Measurements from ENCODE around the gene MIA.
"Not testable (repeated sequence)": the region's sequence is repeated elsewhere in the genome, so short reads cannot be mapped to it uniquely, and the experiment has no call there.

Gene MIA

DNA sequence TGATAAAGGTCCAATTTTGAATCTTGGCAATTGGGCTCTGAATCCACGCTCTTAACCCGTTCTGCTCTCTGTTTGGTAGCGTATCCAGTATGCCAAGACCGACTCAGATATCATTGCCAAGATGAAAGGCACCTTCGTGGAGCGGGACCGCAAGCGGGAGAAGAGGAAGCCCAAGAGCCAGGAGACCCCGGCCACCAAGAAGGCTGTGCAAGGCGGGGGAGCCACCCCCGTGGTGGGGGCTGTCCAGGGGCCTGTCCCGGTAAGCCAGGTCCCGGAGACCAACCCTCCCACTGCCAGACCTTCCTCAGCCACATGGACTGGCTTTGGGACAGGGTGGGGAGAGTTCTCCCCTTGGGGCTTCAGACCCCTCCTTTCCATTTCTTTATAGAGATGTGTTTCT is 16.0 kb upstream of the MIA start:
- DNase-seq = no peak
- Mint-ChIP-seq H3K36me3 (ENCODE audit: low read depth) (peaks cover 85% of the 10 kb centered on the region), H3K9me3 (no peaks in the 10 kb centered on the region), H3K27me3 (no peaks in the 10 kb centered on the region), H3K27ac (no peak overlapping the region), H3K4me3 (no peak overlapping the region), H3K4me1 (peaks cover 85% of the 10 kb centered on the region)
- ATAC-seq = no peak

DNA sequence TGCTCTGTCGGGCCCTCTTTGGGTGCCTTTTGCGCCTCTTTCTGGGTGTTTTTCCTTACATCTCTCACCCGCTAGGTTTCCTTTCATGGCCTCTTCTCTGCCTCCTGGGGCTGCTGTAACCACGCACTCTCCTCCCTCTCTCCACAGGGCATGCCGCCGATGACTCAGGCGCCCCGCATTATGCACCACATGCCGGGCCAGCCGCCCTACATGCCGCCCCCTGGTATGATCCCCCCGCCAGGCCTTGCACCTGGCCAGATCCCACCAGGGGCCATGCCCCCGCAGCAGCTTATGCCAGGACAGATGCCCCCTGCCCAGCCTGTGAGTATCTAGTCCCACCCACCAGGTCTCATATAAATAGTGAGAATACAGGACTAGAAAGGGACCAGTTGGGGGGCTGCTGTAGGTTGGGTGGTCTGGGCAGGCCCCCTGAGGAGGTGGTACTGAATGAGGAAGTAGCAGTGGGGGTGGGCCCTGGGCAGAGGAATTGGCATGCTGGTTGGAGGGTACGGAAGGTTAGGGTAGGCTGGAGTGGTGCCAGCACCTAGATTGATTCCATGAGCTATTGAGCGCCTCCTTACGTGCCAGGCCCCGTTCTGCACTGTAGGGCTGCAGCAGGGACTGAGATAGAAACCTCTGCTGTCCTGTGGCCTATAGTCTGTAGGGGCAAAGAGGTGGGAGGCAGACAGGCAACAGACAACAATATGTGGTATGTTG is 12.4 kb upstream of the MIA start:
- Mint-ChIP-seq H3K27ac (peak overlapping the region; percentile 90), H3K27me3 (no peaks in the 10 kb centered on the region), H3K4me3 (peak overlapping the region; percentile 59), H3K4me1 (peaks cover 72% of the 10 kb centered on the region), H3K36me3 (ENCODE audit: low read depth) (peaks cover 78% of the 10 kb centered on the region), H3K9me3 (no peaks in the 10 kb centered on the region)
- DNase-seq (peak; percentile 51), ATAC-seq (peak; percentile 66)

DNA sequence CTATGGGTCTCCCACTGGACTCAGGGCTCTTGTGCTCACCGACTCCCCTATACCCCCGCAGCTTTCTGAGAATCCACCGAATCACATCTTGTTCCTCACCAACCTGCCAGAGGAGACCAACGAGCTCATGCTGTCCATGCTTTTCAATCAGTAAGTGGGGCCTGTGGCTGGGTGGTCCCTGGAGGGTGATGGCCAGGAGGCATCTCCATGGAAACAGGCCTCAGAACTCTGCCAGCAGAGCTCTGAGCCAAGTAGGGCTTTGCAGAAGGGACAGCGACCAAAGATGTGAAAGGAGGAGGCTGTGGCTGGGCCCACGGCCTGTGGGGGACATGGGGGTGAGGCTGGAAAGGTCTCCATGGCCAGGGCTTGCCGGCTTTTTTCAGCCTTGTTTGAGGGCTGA is 11.8 kb upstream of the MIA start:
- peak overlapping the region; percentile 59 for H3K4me3 Mint-ChIP-seq
- DNase-seq = no peak
- peaks cover 72% of the 10 kb centered on the region for H3K36me3 Mint-ChIP-seq (ENCODE audit: low read depth)
- H3K27me3 Mint-ChIP-seq = no peaks in the 10 kb centered on the region
- no peak for ATAC-seq
- H3K27ac Mint-ChIP-seq = peak overlapping the region; percentile 90
- no peaks in the 10 kb centered on the region for H3K9me3 Mint-ChIP-seq
- peaks cover 66% of the 10 kb centered on the region for H3K4me1 Mint-ChIP-seq

DNA sequence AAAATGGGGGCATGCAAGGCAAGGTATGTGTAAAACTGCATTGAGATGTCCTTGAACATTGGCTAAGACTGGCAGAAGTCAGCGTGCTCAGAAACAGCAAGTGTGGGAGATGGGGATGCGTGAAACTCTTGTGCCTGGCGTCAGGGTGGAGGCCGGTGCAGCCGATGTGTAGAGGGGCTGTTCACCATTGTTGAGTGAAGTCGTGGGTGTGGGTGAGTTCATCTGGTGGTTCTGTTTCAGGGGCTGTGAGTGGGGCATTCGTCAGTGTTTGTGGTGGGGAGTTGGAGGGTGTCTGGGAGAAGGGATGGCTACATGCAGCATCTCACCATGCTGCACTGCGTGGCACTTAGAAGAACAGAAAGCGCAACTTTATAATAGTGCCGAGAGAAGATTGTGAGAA is 11.4 kb upstream of the MIA start:
- DNase-seq (peak; percentile 64), ATAC-seq (peak; percentile 81)
- Mint-ChIP-seq H3K27ac (peak overlapping the region; percentile 90), H3K4me3 (peak overlapping the region; percentile 59), H3K9me3 (no peaks in the 10 kb centered on the region), H3K27me3 (no peaks in the 10 kb centered on the region), H3K4me1 (peaks cover 69% of the 10 kb centered on the region), H3K36me3 (ENCODE audit: low read depth) (peaks cover 72% of the 10 kb centered on the region)

DNA sequence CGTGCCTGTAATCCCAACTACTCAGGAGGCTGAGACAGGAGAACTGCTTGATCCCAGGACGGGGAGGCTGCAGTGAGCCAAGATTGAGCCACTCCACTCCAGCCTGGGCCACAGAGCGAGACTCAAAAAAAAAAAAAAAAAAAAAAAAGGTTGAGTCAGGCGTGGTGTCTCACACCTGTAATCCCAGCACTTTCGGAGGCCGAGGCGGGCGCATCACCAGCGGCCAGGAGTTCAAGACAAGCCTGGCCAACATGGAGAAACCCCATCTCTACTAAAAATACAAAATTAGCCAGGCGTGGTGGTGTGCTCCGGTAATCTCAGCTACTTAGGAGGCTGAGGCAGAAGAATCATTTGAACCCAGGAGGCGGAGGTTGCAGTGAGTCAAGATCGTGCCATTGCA is 8.9 kb upstream of the MIA start:
- Mint-ChIP-seq H3K36me3 (ENCODE audit: low read depth) (peaks cover 67% of the 10 kb centered on the region), H3K4me1 (peaks cover 57% of the 10 kb centered on the region)
- H3K27ac Mint-ChIP-seq, H3K27me3 Mint-ChIP-seq, ATAC-seq, DNase-seq, H3K9me3 Mint-ChIP-seq, H3K4me3 Mint-ChIP-seq: not testable (repeated sequence)

DNA sequence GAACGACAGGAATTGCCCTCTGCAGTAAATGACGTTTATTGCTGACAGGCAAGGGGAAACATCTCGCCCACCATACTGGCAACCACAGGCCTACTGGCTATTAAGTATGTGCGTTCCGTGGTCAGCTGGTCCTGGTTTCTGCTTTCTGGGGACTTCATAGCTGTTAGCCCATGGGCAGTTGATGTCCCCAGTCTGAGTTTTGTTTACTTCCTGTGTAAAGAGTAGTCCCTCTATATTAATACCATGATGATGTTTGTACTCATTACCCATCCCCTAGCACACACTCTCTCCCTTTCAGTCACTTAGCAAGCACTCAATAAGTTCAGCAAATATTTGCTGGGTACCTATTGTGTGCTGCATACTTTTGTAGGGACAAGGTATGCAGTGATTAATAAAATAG is 6.5 kb upstream of the MIA start:
- ATAC-seq (no peak), DNase-seq (no peak)
- H3K4me3 Mint-ChIP-seq = no peak overlapping the region
- H3K27me3 Mint-ChIP-seq = no peaks in the 10 kb centered on the region
- H3K27ac Mint-ChIP-seq = peak overlapping the region; percentile 8
- H3K36me3 Mint-ChIP-seq (ENCODE audit: low read depth) = peaks cover 45% of the 10 kb centered on the region
- peaks cover 33% of the 10 kb centered on the region for H3K4me1 Mint-ChIP-seq
- H3K9me3 Mint-ChIP-seq = peaks cover 4% of the 10 kb centered on the region

DNA sequence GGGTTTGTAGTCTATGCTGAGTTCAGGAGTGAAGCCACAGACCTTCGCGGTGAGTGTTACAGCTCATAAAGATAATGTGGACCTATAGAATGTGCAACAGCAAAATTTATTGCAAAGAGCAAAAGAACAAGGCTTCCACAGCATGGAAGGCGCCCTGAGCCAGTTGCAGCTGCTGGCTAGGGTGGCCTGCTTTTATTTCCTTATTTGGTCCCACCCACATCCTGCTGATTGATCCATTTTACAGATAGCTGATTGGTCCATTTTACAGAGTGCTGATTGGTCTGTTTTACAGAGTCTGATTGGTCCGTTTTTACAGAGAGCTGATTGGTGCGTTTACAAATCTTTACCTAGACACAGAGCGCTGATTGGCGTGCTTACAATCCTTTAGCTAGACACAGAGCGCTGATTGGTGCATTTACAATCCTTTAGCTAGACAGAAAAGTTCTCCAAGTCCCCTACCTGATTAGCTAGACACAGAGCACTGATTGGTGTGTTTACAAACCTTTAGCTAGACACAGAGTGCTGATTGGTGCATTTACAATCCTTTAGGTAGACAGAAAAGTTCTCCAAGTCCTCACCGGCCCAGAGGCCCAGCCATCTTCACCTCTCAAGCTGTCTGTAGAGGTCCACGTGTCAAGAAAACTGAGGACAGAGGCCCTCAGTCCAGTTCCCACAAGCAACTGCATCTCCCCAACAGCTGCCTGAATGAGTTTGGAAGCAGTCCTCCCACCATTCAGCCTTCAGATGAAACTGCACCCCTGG is 4.0 kb upstream of the MIA start:
- H3K4me1 Mint-ChIP-seq = peaks cover 26% of the 10 kb centered on the region
- H3K36me3 Mint-ChIP-seq (ENCODE audit: low read depth) = peaks cover 24% of the 10 kb centered on the region
- peak overlapping the region; percentile 7 for H3K27ac Mint-ChIP-seq
- not testable (repeated sequence) for DNase-seq, ATAC-seq, H3K9me3 Mint-ChIP-seq, H3K27me3 Mint-ChIP-seq, H3K4me3 Mint-ChIP-seq

DNA sequence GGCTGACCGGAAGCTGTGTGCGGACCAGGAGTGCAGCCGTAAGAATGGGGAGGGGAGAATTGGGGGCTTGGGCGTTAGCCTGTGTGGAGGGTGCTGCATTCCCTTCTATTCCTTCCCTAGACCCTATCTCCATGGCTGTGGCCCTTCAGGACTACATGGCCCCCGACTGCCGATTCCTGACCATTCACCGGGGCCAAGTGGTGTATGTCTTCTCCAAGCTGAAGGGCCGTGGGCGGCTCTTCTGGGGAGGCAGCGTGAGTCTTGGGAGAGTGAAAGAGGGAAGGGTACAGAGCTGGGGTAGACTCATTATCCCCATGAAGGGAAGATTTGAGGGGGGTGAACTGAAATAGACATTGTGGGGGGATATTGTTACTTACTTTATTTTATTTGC is 306 bp downstream of the MIA start:
- H3K36me3 Mint-ChIP-seq (ENCODE audit: low read depth) = peaks cover 9% of the 10 kb centered on the region
- no peak overlapping the region for H3K27ac Mint-ChIP-seq
- H3K4me1 Mint-ChIP-seq = peaks cover 55% of the 10 kb centered on the region
- H3K27me3 Mint-ChIP-seq = no peaks in the 10 kb centered on the region
- H3K4me3 Mint-ChIP-seq = no peak overlapping the region
- H3K9me3 Mint-ChIP-seq = peaks cover 4% of the 10 kb centered on the region
- no peak for ATAC-seq
- no peak for DNase-seq

DNA sequence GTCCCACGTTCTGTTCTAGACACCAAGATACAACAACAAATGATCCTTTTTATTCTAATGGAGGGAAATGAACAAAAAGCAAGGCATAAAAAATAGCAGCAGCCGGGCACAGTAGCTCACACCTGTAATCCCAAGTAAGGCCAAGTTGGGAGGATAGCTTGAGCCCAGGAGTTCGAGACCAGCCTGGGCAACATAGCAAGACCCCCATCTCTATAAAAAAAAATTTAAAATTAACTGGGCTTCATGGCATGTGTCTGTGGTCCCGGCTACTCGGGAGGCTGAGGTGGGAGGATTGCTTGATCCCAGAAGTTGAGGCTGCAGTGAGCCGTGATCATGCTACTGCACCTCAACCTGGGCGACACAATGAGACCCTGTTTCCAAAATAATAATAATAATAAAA is 1.0 kb downstream of the MIA start:
- DNase-seq (no peak), ATAC-seq (no peak)
- Mint-ChIP-seq H3K27ac (no peak overlapping the region), H3K27me3 (no peaks in the 10 kb centered on the region), H3K4me3 (peak overlapping the region; percentile 12), H3K36me3 (ENCODE audit: low read depth) (peaks cover 6% of the 10 kb centered on the region), H3K9me3 (no peaks in the 10 kb centered on the region), H3K4me1 (peaks cover 60% of the 10 kb centered on the region)

DNA sequence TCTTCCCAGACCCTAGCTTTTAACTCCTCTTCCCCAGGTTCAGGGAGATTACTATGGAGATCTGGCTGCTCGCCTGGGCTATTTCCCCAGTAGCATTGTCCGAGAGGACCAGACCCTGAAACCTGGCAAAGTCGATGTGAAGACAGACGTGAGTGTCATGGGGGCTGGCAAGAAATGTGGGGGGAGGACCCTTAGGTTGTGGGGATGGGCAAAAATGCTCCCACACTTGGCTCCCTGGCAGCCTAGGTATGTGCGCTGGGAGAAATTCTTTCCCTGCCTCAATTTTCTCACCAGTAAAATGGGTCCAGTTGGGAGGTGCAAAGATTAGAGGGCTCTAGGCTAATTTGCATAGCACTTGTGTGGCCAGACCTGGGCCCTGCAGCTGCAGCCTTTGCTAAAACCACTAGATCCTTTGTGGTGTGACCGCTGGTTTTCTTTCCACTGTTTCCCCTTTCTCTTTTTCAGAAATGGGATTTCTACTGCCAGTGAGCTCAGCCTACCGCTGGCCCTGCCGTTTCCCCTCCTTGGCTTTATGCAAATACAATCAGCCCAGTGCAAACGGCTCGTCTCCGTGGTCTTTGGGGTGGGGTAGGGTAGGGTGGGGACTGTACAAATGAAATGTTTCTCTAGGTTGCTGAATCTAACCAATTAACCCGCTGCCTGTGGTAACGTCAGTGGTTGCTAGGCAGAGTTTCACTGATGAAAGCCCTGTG is 1.8 kb downstream of the MIA start:
- peak; percentile 88 for DNase-seq
- Mint-ChIP-seq H3K27me3 (no peaks in the 10 kb centered on the region), H3K27ac (peak overlapping the region; percentile 98), H3K9me3 (no peaks in the 10 kb centered on the region), H3K4me1 (peaks cover 62% of the 10 kb centered on the region), H3K4me3 (peak overlapping the region; percentile 90), H3K36me3 (ENCODE audit: low read depth) (peaks cover 9% of the 10 kb centered on the region)
- peak; percentile 76 for ATAC-seq

DNA sequence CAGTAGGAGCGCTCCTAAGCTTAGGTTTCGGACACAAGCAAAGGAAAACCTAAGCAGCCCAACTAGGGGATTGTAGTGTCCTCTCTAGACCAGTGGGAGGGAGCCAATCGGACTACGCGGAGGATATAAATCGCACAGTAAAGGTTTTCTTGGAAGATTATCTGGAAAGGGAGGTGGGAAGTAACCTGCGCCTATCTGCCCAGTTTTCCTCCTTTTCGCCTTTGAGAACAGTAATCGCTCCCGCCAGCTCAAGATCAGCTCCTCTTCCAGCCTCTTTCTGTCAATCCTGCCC is 2.3 kb downstream of the MIA start:
- no peaks in the 10 kb centered on the region for H3K27me3 Mint-ChIP-seq
- peaks cover 11% of the 10 kb centered on the region for H3K36me3 Mint-ChIP-seq (ENCODE audit: low read depth)
- H3K4me1 Mint-ChIP-seq = peaks cover 62% of the 10 kb centered on the region
- ATAC-seq (no peak), DNase-seq (no peak)
- H3K4me3 Mint-ChIP-seq = peak overlapping the region; percentile 90
- H3K27ac Mint-ChIP-seq = peak overlapping the region; percentile 98
- H3K9me3 Mint-ChIP-seq = no peaks in the 10 kb centered on the region

DNA sequence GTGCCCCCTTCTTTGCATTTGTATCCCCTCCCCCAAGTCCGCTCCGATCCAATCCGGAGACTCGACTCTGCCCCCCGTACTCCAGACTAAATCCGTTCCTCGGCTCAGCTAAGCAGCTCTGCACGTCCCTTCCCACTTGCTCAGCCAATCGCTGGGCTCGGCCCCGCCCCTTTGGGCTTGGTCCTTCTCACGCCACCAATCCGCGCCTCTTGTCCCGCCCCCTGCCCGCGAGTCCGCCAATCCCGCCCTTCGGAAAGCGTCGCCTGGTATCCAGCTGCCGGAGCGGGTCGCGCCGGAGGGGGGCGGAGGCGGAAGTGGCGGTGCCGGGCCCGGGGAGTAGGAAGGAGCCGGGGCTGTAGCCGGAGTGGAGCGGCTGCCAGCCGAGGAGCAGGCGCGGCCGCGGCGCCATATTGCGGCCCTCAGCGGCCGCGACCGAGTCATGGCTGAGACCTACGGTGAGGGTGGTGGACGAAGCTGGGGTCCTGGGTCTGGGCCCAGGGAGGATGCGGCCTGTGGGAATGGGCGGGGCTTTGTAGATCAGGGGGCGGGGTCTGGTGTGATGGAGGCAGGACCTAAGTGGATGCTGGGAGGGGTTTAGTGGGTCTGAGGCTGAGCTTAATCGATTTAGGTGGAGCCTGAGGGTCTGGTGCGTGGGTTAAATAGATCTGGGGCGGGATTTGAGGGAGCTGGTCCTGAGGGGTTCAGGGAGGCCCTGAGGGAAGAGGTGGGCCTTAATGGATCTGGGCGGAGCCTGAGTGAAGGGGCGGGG is 2.8 kb downstream of the MIA start, which contains the start of gene RAB4B:
RAB4B (plus strand) TSS at position 311 of the 769 bp plus-strand sequence; CDS start at position 440, 129 bp downstream.
- DNase-seq (peak; percentile 100), ATAC-seq (peak; percentile 78)
- Mint-ChIP-seq H3K4me3 (peak within 1 kb of the TSS; percentile 90), H3K27ac (peak within 1 kb of the TSS; percentile 98), H3K27me3 (no peaks in the 10 kb centered on the region), H3K9me3 (no peaks in the 10 kb centered on the region), H3K4me1 (peaks cover 62% of the 10 kb centered on the region), H3K36me3 (ENCODE audit: low read depth) (peaks cover 11% of the 10 kb centered on the region)

DNA sequence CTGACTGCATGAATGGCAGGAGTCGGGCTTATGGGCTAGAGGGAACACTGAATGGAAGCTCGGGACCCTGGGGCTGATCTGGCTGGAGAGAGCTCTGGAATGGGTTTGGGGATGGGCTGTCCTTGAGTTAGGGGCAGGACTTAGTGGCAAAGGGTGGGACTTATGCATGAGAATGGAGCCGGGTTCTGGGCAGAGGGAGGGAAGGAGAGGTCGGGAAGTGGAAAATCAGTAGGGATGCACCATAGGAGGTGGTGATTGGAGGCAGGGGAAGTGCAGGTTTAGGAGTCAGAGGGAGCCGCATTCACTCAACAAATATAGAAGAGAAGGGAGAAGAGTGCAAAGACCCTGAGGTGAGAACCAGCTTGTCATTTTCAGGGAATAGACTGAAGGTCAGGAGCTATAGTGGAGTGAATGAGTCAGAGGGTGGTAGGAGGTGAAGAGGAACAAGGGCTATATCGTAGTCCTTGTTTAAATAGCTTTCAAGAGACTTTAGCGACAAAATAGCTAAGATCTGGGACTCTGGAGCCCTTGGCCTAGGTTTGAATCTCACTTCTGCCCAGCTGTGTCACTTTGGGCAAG is 3.5 kb downstream of the MIA start:
- ATAC-seq = peak; percentile 27
- Mint-ChIP-seq H3K4me1 (peaks cover 62% of the 10 kb centered on the region), H3K27ac (peak overlapping the region; percentile 98), H3K36me3 (ENCODE audit: low read depth) (peaks cover 11% of the 10 kb centered on the region), H3K4me3 (peak overlapping the region; percentile 90), H3K9me3 (no peaks in the 10 kb centered on the region), H3K27me3 (no peaks in the 10 kb centered on the region)
- no peak for DNase-seq

DNA sequence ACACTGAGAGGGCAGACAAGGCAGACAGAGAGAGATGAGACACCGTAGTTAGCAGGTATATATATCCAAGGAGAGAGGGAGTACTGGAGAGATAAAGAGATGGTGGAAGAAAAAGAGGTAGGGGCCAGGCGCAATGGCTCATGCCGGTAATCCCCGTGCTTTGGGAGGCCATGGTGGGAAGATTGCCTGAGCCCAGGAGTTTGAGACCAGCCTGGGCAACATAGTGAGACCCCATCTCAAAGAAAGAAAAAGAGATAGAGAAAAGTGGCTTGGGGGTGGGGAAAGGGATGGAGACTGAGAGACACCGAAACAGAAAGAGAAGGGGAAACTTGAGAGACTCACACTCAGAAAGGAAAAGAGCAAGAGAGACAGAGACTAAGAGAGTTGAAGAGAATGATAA is 5.3 kb downstream of the MIA start:
- H3K27me3 Mint-ChIP-seq = no peaks in the 10 kb centered on the region
- H3K36me3 Mint-ChIP-seq (ENCODE audit: low read depth) = peaks cover 11% of the 10 kb centered on the region
- no peaks in the 10 kb centered on the region for H3K9me3 Mint-ChIP-seq
- no peak overlapping the region for H3K4me3 Mint-ChIP-seq
- no peak for DNase-seq
- ATAC-seq = no peak
- H3K27ac Mint-ChIP-seq = peak overlapping the region; percentile 98
- H3K4me1 Mint-ChIP-seq = peaks cover 54% of the 10 kb centered on the region

Measured in activated naive CD8-positive, alpha-beta T cell treated with anti-CD3 and anti-CD28 coated beads, Interleukin-2, amount 50 U/mL, for 24 hours (primary cell).